ENCODE measurements around the gene ANO1.

ANO1 gene

DNA sequence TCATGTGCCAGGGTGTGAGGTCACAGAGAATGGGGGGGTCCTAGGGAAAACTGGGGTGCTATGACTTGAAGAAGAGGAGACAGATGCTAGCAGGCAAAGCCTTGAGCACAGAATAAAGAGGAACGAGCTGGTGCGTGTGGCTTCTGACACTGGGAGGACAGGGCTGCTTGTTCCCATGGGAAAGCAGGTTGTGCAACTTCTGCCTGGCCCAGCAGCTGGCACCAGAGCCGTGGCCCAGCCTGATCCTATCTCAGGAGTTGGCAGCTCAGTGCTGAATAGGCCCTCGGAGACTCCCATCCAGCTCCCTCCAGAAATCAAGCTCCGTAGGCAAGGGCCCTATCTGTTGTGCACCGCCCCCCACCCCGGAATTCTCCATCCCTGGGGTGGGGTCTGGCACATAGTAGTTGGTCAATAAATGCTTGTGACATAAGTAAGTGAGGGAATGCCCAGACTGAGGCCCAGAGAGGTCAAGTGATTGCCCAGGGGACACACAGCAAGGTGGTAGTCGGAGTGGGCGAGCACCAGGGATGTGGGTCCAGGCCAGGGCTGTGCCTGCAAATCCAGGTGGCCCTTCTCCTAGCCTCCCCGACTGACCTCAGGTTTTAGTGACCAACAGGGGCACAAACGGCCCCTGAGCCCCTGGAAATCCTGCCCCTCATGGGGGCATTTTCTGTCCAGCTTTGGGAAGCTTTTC, 105.5 kb downstream of the ANO1 start:
- TF ChIP-seq GATA3 (IDR thresholded peaks at IDR 0.05; ENCODE audit: low read depth, low read length) (no peak), GATA2 (IDR thresholded peaks at IDR 0.05; ENCODE audit: low read depth, low read length) (no peak)

DNA sequence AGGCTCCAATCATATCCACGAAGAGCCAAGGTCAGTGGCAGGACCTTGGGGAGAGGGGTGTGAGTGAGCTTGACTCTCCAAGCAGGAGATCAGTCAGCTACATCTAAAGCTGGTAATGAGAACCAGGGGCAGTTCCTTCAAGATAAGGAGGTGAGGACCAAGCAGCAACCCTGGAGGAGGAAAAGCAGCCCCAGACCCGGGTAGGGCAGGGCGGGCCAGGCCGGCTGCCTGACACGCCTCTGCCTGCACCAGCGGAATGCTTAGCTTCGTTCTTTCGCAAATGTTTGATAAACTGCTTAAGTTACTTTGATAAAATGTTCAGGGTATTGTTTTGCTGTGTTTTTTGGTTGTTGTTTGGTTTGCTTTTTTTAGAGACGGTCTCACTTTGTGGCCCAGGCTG, 106.3 kb downstream of the ANO1 start:
- no peak for TF ChIP-seq GATA3 (IDR thresholded peaks at IDR 0.05; ENCODE audit: low read depth, low read length)
- TF ChIP-seq GATA2 (IDR thresholded peaks at IDR 0.05; ENCODE audit: low read depth, low read length) = no peak

DNA sequence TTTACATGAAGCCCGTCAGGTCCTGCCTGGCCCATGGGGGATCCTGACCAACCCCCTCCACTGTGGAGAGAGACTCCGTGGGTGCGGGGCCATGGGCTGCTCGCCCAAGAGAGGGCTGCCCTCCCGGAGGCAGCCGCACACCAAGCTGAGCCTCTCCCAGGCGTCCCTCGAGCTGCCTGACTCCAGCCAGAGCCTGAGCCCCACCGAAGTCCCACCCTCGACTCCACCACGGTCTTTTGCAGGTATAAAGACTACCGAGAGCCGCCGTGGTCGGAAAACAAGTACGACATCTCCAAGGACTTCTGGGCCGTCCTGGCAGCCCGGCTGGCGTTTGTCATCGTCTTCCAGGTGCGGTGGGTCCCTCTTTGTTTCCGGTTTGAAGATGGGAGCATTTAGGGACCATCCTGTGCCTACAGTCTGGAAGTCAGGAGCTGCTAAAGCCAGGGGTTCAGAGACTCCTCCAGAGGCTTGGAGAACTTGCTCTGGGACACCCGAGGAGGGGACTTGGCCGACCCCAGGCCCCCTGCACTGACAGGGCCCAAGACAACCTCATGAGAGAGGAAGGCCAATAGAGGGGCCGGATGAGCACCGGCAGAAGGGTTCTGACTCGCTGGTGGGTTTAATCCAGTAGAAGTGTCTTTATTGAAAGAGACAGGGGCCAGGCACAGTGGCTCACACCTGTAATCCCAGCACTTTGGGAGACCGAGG, 107.4 kb downstream of the ANO1 start:
- TF ChIP-seq GATA2 (IDR thresholded peaks at IDR 0.05; ENCODE audit: low read depth, low read length) = no peak
- TF ChIP-seq GATA3 (IDR thresholded peaks at IDR 0.05; ENCODE audit: low read depth, low read length) = no peak

DNA sequence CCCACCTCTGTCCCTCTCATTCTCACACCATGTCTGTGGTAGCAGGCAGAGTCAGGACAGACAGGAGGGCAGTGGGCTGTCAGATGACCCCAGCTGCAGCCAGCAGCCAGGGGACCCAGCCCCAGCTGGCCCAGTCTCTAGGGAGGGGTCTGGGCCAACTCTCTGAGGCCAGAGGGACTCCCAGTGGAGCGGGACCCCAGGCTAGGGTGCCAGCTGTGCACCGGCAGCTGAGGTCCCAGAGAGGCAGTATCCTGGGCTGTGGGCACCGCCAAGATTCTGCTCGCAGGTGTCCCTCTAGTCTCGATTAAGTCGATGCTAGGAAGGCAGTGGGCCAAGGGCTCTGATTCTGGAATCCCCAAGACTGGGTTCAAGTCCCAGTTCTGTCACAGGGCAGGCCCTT, 108.3 kb downstream of the ANO1 start:
- TF ChIP-seq GATA2 (IDR thresholded peaks at IDR 0.05; ENCODE audit: low read depth, low read length) = no peak
- TF ChIP-seq GATA3 (IDR thresholded peaks at IDR 0.05; ENCODE audit: low read depth, low read length) = no peak

DNA sequence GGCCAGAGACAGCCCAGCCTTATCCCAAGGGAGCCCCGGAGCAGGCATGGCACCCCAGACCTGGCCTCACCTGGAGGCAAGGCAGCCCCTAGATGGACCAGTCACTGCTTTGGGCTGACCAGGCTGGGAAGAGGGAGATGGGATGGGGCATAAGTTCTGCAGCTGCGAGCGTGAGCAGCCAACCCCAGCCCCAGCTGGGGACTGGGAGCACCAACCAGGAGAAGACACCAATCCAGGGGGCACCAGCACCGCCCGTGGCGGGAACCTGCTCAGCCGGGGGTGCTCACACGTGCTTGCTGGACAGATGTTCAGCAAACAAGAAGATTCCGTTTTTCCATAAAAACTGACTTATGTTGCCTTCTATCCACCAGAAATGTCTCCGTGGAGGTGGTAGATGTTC, 108.8 kb downstream of the ANO1 start:
- no peak for TF ChIP-seq GATA3 (IDR thresholded peaks at IDR 0.05; ENCODE audit: low read depth, low read length)
- no peak for TF ChIP-seq GATA2 (IDR thresholded peaks at IDR 0.05; ENCODE audit: low read depth, low read length)

DNA sequence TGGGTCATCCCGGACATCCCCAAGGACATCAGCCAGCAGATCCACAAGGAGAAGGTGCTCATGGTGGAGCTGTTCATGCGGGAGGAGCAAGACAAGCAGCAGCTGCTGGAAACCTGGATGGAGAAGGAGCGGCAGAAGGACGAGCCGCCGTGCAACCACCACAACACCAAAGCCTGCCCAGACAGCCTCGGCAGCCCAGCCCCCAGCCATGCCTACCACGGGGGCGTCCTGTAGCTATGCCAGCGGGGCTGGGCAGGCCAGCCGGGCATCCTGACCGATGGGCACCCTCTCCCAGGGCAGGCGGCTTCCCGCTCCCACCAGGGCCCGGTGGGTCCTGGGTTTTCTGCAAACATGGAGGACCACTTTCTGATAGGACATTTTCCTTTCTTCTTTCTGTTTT, 109.7 kb downstream of the ANO1 start:
- TF ChIP-seq GATA3 (IDR thresholded peaks at IDR 0.05; ENCODE audit: low read depth, low read length) = no peak
- no peak for TF ChIP-seq GATA2 (IDR thresholded peaks at IDR 0.05; ENCODE audit: low read depth, low read length)

DNA sequence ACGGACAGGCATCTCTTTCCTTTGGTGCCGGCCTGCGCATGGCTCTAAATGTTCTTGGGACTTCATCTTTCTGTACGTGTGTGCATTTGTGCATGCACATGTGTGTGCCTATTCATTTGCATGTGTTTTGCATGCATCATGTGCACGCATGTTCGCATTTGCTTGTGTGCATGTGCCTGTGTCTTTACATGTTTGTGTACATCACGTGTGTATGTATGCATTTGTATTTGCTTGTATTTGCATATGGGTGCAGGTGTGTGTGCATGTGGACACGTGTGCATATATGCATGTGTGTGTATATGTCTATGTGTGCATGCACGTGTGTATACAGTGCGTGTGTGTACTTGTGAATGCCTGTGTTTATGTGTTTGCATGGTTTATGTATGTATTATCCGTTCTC, 111.5 kb downstream of the ANO1 start:
- TF ChIP-seq GATA3 (IDR thresholded peaks at IDR 0.05; ENCODE audit: low read depth, low read length) (no peak), GATA2 (IDR thresholded peaks at IDR 0.05; ENCODE audit: low read depth, low read length) (no peak)

DNA sequence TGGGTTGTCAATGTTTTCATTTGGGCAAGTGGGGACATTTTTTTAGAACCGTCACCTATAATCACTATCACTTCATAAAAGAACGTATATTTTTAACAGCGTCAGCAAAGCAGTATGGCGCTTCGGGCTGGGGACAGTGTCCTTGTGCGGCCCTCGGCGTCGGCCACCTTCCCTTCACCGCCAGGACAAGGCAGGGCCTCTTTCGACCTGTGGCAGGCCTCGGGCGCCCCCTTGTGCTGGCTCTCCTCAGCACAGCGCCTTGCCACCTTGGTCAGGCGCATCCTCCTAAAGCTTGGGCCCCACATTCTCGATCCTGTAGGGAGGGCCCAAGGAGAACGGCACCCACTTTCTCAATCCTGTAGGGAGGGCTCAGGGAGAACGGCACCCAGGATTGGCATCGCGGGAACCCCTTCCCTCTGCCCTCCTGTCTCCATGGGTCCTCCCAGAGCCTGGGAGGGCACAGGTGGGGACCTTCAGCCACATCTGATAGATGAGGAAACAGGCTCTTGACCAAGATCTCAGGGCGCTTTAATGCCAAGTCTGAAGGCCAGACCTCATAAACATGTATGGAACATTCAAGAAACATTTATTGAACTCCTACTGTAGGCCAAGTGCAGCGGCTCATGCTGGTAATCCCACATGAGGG, 113.5 kb downstream of the ANO1 start:
- TF ChIP-seq GATA2 (IDR thresholded peaks at IDR 0.05; ENCODE audit: low read depth, low read length) = no peak
- no peak for TF ChIP-seq GATA3 (IDR thresholded peaks at IDR 0.05; ENCODE audit: low read depth, low read length)

DNA sequence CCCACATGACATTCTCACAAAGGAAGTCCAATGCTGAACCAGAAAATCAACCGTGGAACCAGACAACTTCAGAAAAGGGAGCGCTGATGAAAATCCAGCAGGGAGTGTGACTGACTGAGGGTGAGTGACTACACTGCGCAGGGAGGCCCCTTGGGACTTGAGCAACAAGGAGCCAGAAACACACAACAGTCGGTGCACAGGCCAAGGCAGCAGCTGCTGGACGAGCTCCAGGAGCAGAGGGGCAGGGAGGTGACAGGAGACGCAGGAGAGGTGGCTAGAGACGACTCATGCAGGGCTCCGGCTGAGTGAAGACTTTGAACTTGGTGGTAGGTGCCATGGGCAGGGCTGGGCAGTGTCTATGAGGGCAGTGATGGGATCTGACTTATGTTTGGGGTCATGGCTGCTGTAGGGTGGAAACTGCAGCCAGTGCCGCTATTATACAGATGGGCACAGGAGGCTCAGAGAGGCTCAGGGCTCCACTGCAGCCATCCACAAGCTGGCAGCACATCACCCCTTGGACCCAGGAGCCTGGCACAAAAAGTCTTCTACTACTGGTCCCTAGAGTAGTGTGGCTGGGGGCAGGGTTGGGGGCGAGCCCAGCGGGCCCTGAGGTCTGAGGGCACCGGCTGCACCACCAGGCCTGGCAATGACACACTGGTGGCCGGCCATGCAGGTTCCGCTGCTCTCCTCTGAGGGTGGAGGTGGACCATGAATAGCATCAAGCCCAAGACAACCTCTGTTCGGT, 114.7 kb downstream of the ANO1 start:
- no peak for TF ChIP-seq GATA2 (IDR thresholded peaks at IDR 0.05; ENCODE audit: low read depth, low read length)
- TF ChIP-seq GATA3 (IDR thresholded peaks at IDR 0.05; ENCODE audit: low read depth, low read length) = no peak

DNA sequence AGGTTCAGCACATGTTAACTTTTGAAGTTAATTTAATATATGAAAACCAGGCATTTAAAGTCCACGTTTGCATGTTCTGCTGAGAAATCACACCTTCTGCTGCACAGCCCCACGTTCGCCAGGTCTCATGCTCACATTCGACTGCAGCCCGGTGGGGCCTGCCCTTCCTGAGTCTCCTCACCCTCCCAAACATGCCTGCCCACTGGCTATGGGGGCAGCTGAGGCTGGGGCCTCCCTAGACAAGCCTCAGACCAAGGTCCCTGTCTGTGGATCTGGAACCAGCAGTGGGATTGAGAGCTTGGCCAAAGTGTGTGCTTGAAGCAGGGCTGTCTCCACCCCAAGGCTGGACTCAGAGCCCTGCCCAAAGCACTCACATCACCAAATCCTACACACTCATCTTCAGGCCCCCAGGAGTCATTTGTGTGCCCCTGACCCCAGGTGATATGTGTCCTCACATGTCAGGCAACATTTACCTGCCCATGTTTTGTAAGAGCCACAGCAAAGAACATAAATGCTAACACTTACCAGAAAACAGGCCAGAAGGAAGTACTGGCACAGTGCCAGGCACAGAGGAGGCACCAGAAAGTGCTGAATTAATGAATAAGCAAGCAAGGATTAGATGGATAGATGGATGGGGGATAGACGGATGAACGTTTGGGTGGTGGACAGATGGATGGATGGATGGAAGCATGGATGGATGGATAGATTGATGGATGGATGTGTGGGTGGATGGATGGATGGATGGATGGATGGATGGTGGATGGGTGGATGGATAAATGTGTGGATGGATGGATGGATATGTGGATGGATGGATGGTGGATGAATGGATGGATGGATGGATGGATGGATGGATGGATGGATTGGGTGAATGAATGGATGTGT, 115.5 kb downstream of the ANO1 start:
- TF ChIP-seq GATA3 (IDR thresholded peaks at IDR 0.05; ENCODE audit: low read depth, low read length) = no peak
- no peak for TF ChIP-seq GATA2 (IDR thresholded peaks at IDR 0.05; ENCODE audit: low read depth, low read length)

DNA sequence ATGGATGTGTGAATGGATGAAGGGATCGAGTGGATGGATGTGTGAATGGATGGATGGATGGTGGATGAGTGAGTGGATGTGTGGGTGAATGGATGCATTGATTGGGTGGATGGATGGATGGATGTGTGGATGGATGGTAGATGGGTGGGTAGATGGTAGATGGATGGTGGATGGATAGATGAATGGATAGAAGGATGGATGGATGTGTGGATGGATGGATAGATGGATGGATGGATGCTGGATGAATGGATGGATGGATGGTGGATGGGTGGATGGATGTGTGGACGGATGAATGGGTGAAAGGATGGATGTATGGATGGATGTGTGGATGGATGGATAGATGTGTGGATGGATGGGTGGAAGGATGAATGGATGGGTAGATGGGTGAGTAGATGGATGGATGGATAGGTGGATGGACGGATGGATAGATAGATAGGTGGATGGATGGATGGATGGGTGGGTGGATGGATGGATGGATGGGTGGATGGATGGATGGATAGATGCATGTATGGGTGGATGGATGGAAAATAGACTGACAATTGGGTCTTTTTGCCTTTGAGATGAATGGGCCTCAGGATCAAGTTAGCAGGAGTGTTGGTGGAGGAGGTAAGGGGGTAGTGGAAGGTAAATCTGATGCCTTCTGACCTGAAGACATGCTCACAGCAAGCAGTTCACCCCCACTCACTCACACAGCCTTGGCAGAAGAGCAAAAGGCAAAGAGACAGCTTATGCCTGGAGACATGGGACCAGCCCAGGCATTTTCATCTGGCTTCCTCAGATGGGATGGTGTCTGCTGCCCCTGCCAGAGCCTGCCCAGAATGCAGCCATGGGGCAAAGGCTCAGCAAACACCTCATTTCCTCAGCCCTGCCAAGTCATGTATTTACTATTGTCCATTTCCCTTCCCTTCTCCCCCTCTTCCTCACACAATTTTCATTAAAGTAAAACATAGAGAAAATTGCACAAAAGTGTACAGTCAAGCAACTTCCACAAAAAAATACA, 117.0 kb downstream of the ANO1 start:
- TF ChIP-seq GATA3 (IDR thresholded peaks at IDR 0.05; ENCODE audit: low read depth, low read length) (no peak), GATA2 (IDR thresholded peaks at IDR 0.05; ENCODE audit: low read depth, low read length) (no peak)

DNA sequence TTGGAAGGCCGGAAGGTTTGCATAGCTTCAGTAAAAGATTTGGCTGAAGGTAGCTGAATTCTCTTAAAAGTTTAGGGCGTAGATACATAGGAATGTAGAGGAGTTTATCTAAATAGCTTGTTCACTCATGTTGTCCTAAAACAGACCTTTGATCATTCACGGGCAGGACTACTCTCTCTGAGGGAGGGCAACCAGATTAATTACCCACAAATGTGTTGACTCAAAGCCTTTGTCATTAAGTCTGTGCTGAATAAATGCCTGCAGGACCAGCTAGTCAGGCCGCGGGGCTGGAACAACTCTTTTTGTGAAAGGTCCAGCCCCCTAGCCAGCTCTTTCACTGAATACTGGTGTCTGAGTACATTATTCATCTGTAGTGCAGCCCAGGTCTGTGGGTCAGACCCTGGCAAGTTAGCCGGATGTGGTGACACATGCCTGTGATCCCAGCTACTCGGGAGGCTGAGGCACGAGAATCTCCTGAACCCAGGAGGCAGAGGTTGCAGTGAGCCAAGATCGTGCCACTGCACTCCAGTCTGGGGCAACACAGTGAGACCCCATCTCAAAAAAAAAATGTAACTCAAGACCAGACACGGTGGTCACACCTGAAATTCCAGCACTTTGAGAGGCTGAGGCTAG, 122.2 kb downstream of the ANO1 start:
- TF ChIP-seq GATA2 (IDR thresholded peaks at IDR 0.05; ENCODE audit: low read depth, low read length) (no peak), GATA3 (IDR thresholded peaks at IDR 0.05; ENCODE audit: low read depth, low read length) (no peak)

Measured in SH-SY5Y (cell line).